K562 (cell line): ENCODE measurements around the gene C15orf61. TPM values are rescaled to one million over a fixed set of nuclear protein-coding genes. Genes with fewer than 3 reads are reported as not detected.

Experiments used
- ARID2 ChIP-seq: fragments of 450-650 bp; IDR thresholded peaks from 2 replicates; pipeline ENCODE4 v1.6.1; 2017; ENCODE audit warnings: antibody characterized with exemption, mild to moderate bottlenecking
- ARID3A ChIP-seq: IDR thresholded peaks from 2 replicates; pipeline ENCODE4 v1.6.1; 2012; ENCODE audit warnings: low read depth, low read length, improper control_type of control experiment, borderline replicate concordance
- ATF4 ChIP-seq: fragments of 450-650 bp; formaldehyde crosslinking; IDR thresholded peaks from 2 replicates; pipeline ENCODE4 v1.4.0; 2022; ENCODE audit warnings: mild to moderate bottlenecking, moderate library complexity
- BRCA1 ChIP-seq, 2 experiments: fragments of 450-650 bp in 1 of 2; sonication (generic) in 1 of 2; formaldehyde crosslinking in 1 of 2; IDR thresholded peaks; 2 replicates each; pipeline versions ENCODE4 v1.5.0 to v1.6.1; 2017 to 2020; ENCODE audit warnings: mild to moderate bottlenecking in 1 of 2, missing genetic modification reagents in 1 of 2
- CBFA2T3 ChIP-seq: fragments of 450-650 bp; IDR thresholded peaks from 2 replicates; pipeline ENCODE4 v1.6.1; 2017
- CEBPB ChIP-seq: fragments of 450-650 bp; IDR thresholded peaks from 2 replicates; pipeline ENCODE4 v1.6.1; 2016; ENCODE audit warnings: missing genetic modification characterization, missing compliant biosample characterization
- CEBPG ChIP-seq, 3 experiments: fragments of 200-800 bp in 1 of 3; sonication (Bioruptor generic) in 1 of 3; sonication (generic) in 1 of 3; formaldehyde crosslinking in 1 of 3; IDR thresholded peaks in 2 of 3; conservative IDR thresholded peaks in 1 of 3; 2 replicates each; pipeline versions ENCODE4 v1.6.1 to v1.8.0; 2016 to 2022; ENCODE audit warnings: missing compliant biosample characterization in 2 of 3, missing genetic modification characterization in 2 of 3, mild to moderate bottlenecking in 1 of 3, missing genetic modification reagents in 1 of 3
- HINFP ChIP-seq: fragments of 450-650 bp; conservative IDR thresholded peaks from 2 replicates; pipeline ENCODE4 v1.6.1; 2016; ENCODE audit warnings: missing genetic modification characterization, low read depth, mild to moderate bottlenecking, control low read depth, missing compliant biosample characterization
- HOMEZ ChIP-seq: fragments of 250-450 bp; sonication (Bioruptor Pico); IDR thresholded peaks from 2 replicates; pipeline ENCODE4 v1.4.0; 2020; ENCODE audit warnings: mild to moderate bottlenecking, moderate library complexity
- NKRF ChIP-seq: fragments of 450-650 bp; IDR thresholded peaks from 2 replicates; pipeline ENCODE4 v1.6.1; 2016; ENCODE audit warnings: borderline replicate concordance
- RBM34 ChIP-seq: fragments of 200-400 bp; formaldehyde crosslinking; IDR thresholded peaks from 2 replicates; pipeline ENCODE4 v1.6.1; 2018; ENCODE audit warnings: low read length, borderline replicate concordance; ENCODE audit not compliant: insufficient read depth
- THRA ChIP-seq: fragments of 450-650 bp; IDR thresholded peaks from 2 replicates; pipeline ENCODE4 v1.6.1; 2017; ENCODE audit warnings: mild to moderate bottlenecking, moderate library complexity
- ZNF57 ChIP-seq: fragments of 450-650 bp; formaldehyde crosslinking; IDR thresholded peaks from 2 replicates; pipeline ENCODE4 v1.4.0; 2020; ENCODE audit warnings: mild to moderate bottlenecking, moderate library complexity
- polyA plus RNA-seq, 8 experiments: library from polyadenylated mRNA; depleted of rRNA in 4 of 8; stranded (reverse) in 5 of 8; unstranded in 3 of 8; fragments of >200 nt; fragmentation: Nextera tagmentation in 2 of 8; fragmentation: Illumina TruSeq in 1 of 8; extraction: Ambion mirVana in 2 of 8; extraction: Trizol in 1 of 8; gene quantifications; 2 replicates each; pipeline versions ENCODE4 v1.2.1 to v1.2.3, GENCODE V29; 2011 to 2014; ENCODE audit warnings: inconsistent platforms in 1 of 8, missing spikeins in 1 of 8
- total RNA-seq, 7 experiments: library from RNA; depleted of rRNA in 6 of 7; stranded (reverse); fragments of >200 nt in 6 of 7; fragmentation: Illumina TruSeq in 2 of 7; extraction: Trizol in 2 of 7; gene quantifications; 2 replicates each; pipeline versions ENCODE4 v1.2.1 to v1.2.3, GENCODE V29; 2011 to 2021; ENCODE audit warnings: low replicate concordance in 1 of 7

C15orf61 gene
- total and polyA plus RNA-seq, 9 of the 15 experiments (the other 6 are each of a cell fraction or from before 2014, with no cell fraction given), result 1.6 to 10.5 (median 4.3) TPM

- TF ChIP-seq HOMEZ (CRISPR knock-in tag) (no peak), HINFP (tag) (no peak), CBFA2T3 (no peak), ZNF57 (CRISPR knock-in tag) (no peak), ARID2 (0 out of 2 replicates have a peak, but pooled peaks have one; percentile 1), RBM34 (no peak), NKRF (no peak; the same call in 1 of the 2 replicates), ATF4 (CRISPR knock-in tag) (no peak), BRCA1 (IDR thresholded peaks at IDR 0.05) (no peak), BRCA1 (CRISPR knock-in tag; IDR thresholded peaks at IDR 0.05) (no peak), ARID3A (no peak), CEBPB (tag) (peak; percentile 91), CEBPG (CRISPR knock-in tag; IDR thresholded peaks at IDR 0.05) (peak; percentile 73), CEBPG (tag; conservative IDR thresholded peaks at IDR 0.05 in 1 of 2, IDR thresholded peaks at IDR 0.05 in 1 of 2) (peak; percentile 67 to 92), THRA (no peak)
These were observed 1.0 kb downstream of the C15orf61 start (continued) for GRCh38 chr15:67521783-67522568.
